Mammary epithelial cell (primary cell): ENCODE data around the gene IFNAR2.

ENCODE experiments used
- EZH2 ChIP-seq: IDR thresholded peaks from 2 replicates; pipeline ENCODE4 v1.6.1; 2012; ENCODE audit warnings: low read length, inconsistent platforms, borderline replicate concordance
- TF ChIP-seq, protein P1 (sequence below), 2 donors: IDR thresholded peaks in 1 of 2; conservative IDR thresholded peaks in 1 of 2; 2 replicates each; pipeline ENCODE4 v1.5.1; 2011 to 2012; ENCODE audit warnings: inconsistent platforms in 2 of 2, low read length in 2 of 2, mild to moderate bottlenecking in 2 of 2, control low read depth in 1 of 2, low read depth in 1 of 2; ENCODE audit not compliant: insufficient read depth in 1 of 2; ENCODE audit errors: extremely low read depth in 1 of 2

DNA sequence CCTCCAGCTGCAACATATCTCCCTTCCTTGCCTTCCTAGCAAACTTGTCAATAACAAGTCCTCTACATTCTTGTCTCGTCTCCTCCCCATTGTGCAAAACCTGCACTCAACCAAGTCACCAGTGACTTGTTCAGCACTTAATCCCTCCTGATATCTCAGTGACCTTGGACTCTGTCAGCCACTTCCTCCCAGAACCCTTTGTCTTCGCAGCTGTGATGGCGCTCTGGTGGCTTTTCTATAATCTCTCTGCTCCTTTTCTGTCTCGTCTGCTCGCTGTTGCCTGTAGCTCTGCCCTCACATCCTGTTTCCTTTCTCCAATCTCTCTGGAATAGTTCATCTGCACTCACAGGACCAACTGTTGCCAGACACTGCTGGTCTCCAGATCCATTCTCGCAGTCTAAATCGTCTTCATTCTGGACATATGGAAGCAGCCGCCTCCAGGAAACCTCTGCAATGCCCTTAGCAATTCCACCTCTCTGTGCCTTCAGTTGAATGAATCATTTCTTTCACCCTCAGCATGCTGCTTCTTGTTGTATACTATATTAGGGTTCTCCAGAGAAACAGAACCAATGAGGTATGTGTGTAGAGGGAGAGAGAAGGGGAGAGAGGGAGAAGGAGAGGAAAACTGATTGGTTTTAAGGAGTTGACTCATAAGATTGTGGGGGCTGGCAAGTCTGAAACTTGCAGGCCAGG, 17.4 kb upstream of the IFNAR2 start:
- TF ChIP-seq, protein P1, sequence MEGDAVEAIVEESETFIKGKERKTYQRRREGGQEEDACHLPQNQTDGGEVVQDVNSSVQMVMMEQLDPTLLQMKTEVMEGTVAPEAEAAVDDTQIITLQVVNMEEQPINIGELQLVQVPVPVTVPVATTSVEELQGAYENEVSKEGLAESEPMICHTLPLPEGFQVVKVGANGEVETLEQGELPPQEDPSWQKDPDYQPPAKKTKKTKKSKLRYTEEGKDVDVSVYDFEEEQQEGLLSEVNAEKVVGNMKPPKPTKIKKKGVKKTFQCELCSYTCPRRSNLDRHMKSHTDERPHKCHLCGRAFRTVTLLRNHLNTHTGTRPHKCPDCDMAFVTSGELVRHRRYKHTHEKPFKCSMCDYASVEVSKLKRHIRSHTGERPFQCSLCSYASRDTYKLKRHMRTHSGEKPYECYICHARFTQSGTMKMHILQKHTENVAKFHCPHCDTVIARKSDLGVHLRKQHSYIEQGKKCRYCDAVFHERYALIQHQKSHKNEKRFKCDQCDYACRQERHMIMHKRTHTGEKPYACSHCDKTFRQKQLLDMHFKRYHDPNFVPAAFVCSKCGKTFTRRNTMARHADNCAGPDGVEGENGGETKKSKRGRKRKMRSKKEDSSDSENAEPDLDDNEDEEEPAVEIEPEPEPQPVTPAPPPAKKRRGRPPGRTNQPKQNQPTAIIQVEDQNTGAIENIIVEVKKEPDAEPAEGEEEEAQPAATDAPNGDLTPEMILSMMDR (conservative IDR thresholded peaks at IDR 0.05 in 1 of 2, IDR thresholded peaks at IDR 0.05 in 1 of 2; ENCODE audit: extremely low read depth in 1 of 2, insufficient read depth in 1 of 2, low read depth in 1 of 2, low read length in 2 of 2) = no peak
- TF ChIP-seq EZH2 = no peak
